ENCODE measurements around the gene LSM7. TPM values are rescaled to one million over a fixed set of nuclear protein-coding genes. Genes with fewer than 3 reads are reported as not detected.

Gene LSM7
- total RNA-seq, 6 experiments from 2014 or later, result 92.1 to 137 (median 118) TPM

GRCh38 chr19:2357279-2358206 lies 29.2 kb upstream of the LSM7 start:
- Mint-ChIP-seq H3K27ac (no peak overlapping the region), H3K4me3 (no peak overlapping the region), H3K36me3 (ENCODE audit: low read depth) (no peaks in the 10 kb centered on the region), H3K9me3 (no peaks in the 10 kb centered on the region), H3K4me1 (ENCODE audit: low read depth) (no peaks in the 10 kb centered on the region), H3K27me3 (ENCODE audit: insufficient read depth) (peaks cover 19% of the 10 kb centered on the region)
- no peak for TF ChIP-seq CTCF (IDR thresholded peaks at IDR 0.05)
- DNase-seq, result no peak

- H3K27me3 Mint-ChIP-seq (ENCODE audit: insufficient read depth), result peaks cover 19% of the 10 kb centered on the region
- H3K4me3 Mint-ChIP-seq, result no peak overlapping the region
- DNase-seq, result no peak
- no peaks in the 10 kb centered on the region for H3K36me3 Mint-ChIP-seq (ENCODE audit: low read depth)
- no peaks in the 10 kb centered on the region for H3K4me1 Mint-ChIP-seq (ENCODE audit: low read depth)
- no peaks in the 10 kb centered on the region for H3K9me3 Mint-ChIP-seq
- H3K27ac Mint-ChIP-seq, result no peak overlapping the region
- no peak for TF ChIP-seq CTCF (IDR thresholded peaks at IDR 0.05)
Measured at GRCh38 chr19:2356036-2356646, 27.8 kb upstream of the LSM7 start.

DNA sequence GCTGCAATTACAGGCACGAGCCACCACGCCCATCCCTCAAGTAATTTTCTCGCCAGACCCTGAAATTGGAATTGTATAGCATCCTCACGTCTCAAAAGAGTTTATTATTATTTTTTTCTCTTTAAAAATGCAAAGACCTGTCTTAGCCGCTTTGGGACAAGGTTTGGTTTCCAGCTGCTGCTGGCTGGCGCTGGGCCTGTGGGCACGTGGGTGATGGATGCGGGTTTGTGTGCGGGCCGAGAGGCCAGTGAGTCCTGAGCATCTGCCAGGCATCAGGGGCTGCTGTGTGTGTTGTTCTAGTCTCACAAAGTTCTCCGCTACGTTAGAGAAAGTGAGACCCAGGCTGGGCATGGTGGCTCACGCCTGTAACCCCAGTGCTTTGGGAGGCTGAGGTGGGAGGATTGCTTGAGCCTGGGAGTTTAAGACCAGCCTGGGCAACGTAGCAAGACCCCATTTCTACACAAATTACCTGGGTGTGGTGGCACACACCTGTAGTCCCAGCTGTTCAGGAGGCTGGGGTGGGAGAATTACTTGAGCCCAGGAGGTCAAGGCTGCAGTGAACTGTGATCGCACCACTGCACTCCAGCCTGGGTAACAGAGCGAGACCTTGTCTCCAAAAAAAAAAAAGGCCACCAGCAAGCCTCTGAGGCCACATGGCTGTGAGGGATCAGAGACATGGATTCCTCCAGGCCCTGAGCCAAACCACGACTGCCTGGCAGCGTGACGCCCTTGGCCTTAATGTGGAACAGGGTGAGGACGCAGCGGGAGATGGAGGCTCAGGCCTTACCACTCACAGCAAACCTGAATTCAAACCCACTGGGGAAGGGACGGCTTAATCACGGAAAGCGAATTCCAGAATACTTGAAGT lies 27.0 kb upstream of the LSM7 start:
- no peak for DNase-seq

GRCh38 chr19:2354670-2355069 lies 26.3 kb upstream of the LSM7 start:
- no peaks in the 10 kb centered on the region for H3K4me1 Mint-ChIP-seq (ENCODE audit: low read depth)
- H3K9me3 Mint-ChIP-seq, result no peaks in the 10 kb centered on the region
- H3K27ac Mint-ChIP-seq, result no peak overlapping the region
- DNase-seq, result no peak
- peaks cover 15% of the 10 kb centered on the region for H3K27me3 Mint-ChIP-seq (ENCODE audit: insufficient read depth)
- no peak overlapping the region for H3K4me3 Mint-ChIP-seq
- no peak for TF ChIP-seq CTCF (IDR thresholded peaks at IDR 0.05)
- no peaks in the 10 kb centered on the region for H3K36me3 Mint-ChIP-seq (ENCODE audit: low read depth)

More for the DNA sequence above, 27.0 kb upstream of the LSM7 start:
- Mint-ChIP-seq H3K36me3 (ENCODE audit: low read depth) (no peaks in the 10 kb centered on the region), H3K27me3 (ENCODE audit: insufficient read depth) (peaks cover 16% of the 10 kb centered on the region), H3K4me3 (no peak overlapping the region), H3K4me1 (ENCODE audit: low read depth) (no peaks in the 10 kb centered on the region), H3K27ac (no peak overlapping the region), H3K9me3 (no peaks in the 10 kb centered on the region)
- no peak for TF ChIP-seq CTCF (IDR thresholded peaks at IDR 0.05)

GRCh38 chr19:2353887-2354592 lies 25.7 kb upstream of the LSM7 start:
- Mint-ChIP-seq H3K36me3 (ENCODE audit: low read depth) (no peaks in the 10 kb centered on the region), H3K27ac (no peak overlapping the region), H3K27me3 (ENCODE audit: insufficient read depth) (peaks cover 12% of the 10 kb centered on the region), H3K4me1 (ENCODE audit: low read depth) (no peaks in the 10 kb centered on the region), H3K4me3 (no peak overlapping the region), H3K9me3 (no peaks in the 10 kb centered on the region)
- no peak for TF ChIP-seq CTCF (IDR thresholded peaks at IDR 0.05)
- DNase-seq, result no peak
